HG03280 (cell line): Measurements from ENCODE around the gene TM7SF2.
"Not testable (repeated sequence)": the region's sequence is repeated elsewhere in the genome, so short reads cannot be mapped to it uniquely, and the experiment has no call there.

ENCODE experiments used
- ATAC-seq: cut with Tn5 transposase; IDR thresholded peaks from one replicate; pipeline ENCODE4 v1.9.1; 2021; ENCODE audit warnings: mild to moderate bottlenecking, moderate library complexity; ENCODE audit not compliant: unreplicated experiment

The TM7SF2 gene

GRCh38 chr11:65114538-65115171, 3.0 kb downstream of the TM7SF2 start:
- ATAC-seq: no peak

GRCh38 chr11:65115361-65116082, 3.9 kb downstream of the TM7SF2 start:
- ATAC-seq: no peak

- no peak for ATAC-seq
Measured at GRCh38 chr11:65116370-65117205, 4.9 kb downstream of the TM7SF2 start.

- ATAC-seq: peak; percentile 64
Measured at GRCh38 chr11:65117206-65118096, 5.8 kb downstream of the TM7SF2 start, which contains the start of gene ZNHIT2. TSS of gene ZNHIT2 (minus strand) at chr11:65117701. CDS start at chr11:65117653, 48 bp downstream.

- ATAC-seq: no peak
Measured at GRCh38 chr11:65118097-65118837, 6.6 kb downstream of the TM7SF2 start.

GRCh38 chr11:65118891-65119669, 7.4 kb downstream of the TM7SF2 start:
- ATAC-seq: not testable (repeated sequence)

- no peak for ATAC-seq
Measured at GRCh38 chr11:65119670-65119995, 8.0 kb downstream of the TM7SF2 start.

- no peak for ATAC-seq
Measured at GRCh38 chr11:65120831-65121230, 9.2 kb downstream of the TM7SF2 start.

GRCh38 chr11:65121447-65121864, 9.8 kb downstream of the TM7SF2 start:
- ATAC-seq: no peak

GRCh38 chr11:65121865-65122696, 10.4 kb downstream of the TM7SF2 start, which contains the start of the genes FAU and MRPL49:
TSS of gene FAU (minus strand) at chr11:65122134. CDS start at chr11:65121813, 321 bp downstream.
TSS of gene MRPL49 (plus strand) at chr11:65122321. CDS start at chr11:65122347, 26 bp downstream.
- peak; percentile 68 for ATAC-seq

GRCh38 chr11:65124480-65125196, 13.0 kb downstream of the TM7SF2 start:
- ATAC-seq: no peak

GRCh38 chr11:65125197-65126056, 13.8 kb downstream of the TM7SF2 start:
- ATAC-seq: no peak

- ATAC-seq: no peak
Measured at GRCh38 chr11:65126624-65127274, 15.1 kb downstream of the TM7SF2 start.

- no peak for ATAC-seq
Measured at GRCh38 chr11:65127473-65128181, 16.0 kb downstream of the TM7SF2 start.
